GM13976 (cell line): Measurements from ENCODE around the gene NUAK2.
A peak's percentile ranks its signal among the peaks of the same experiment; 100 is the strongest.

Experiments used
- DNase-seq: peaks from one replicate; pipeline ENCODE4 v3.0.0; 2012; ENCODE audit warnings: low spot score
- in situ Hi-C: fragments of 300-500 bp; cut with MboI; formaldehyde crosslinking; loops from one replicate; pipeline ENCODE4 v1.12.0; 2022; ENCODE audit warnings: low sequenced_read_pairs, mixed read lengths, inconsistent platforms; ENCODE audit not compliant: unreplicated experiment
- TF ChIP-seq, protein P1 (sequence below): IDR thresholded peaks from 2 replicates; pipeline ENCODE4 v1.5.1; 2012; ENCODE audit warnings: borderline replicate concordance, mild to moderate bottlenecking; ENCODE audit not compliant: insufficient read depth; ENCODE audit errors: extremely low read depth, missing control alignments, control extremely low read depth

The NUAK2 gene

DNA sequence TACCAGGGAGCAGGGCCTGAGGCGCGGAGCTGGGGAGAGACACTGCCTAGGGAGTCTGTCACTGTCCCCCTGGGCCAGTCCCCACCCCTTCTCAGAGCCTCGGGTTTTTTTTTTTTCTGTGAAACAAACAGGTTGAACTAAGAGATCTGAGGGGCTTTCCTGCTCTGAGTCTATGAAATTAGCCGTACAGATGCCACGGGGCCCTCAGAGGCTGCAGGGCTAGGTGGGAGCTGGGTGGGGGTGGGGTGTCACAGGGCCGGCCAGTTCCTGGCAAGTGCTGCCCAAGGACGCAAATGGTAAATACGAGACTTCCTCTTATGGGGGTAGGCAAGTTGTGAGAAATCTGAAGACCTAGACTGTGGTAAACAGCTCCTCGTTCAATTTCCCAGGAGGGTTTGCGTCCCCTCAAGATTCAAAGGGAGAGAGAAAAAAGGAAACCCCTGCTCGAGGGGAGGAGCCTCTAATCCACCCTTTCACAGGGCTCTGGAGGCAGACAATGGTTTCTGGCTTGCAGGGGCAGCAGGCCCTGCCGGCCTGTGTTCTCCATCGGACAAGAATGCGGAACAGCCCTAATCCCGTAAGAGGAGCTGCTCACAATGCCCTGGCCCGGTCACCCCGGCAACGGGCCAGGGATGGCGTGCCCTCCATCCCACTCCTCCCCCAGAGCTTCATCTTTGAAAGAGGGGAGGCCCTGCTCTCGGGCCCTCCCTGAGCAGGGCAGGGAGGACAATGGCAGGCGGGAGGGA lies 7.8 kb downstream of the NUAK2 start:
- TF ChIP-seq, protein P1, sequence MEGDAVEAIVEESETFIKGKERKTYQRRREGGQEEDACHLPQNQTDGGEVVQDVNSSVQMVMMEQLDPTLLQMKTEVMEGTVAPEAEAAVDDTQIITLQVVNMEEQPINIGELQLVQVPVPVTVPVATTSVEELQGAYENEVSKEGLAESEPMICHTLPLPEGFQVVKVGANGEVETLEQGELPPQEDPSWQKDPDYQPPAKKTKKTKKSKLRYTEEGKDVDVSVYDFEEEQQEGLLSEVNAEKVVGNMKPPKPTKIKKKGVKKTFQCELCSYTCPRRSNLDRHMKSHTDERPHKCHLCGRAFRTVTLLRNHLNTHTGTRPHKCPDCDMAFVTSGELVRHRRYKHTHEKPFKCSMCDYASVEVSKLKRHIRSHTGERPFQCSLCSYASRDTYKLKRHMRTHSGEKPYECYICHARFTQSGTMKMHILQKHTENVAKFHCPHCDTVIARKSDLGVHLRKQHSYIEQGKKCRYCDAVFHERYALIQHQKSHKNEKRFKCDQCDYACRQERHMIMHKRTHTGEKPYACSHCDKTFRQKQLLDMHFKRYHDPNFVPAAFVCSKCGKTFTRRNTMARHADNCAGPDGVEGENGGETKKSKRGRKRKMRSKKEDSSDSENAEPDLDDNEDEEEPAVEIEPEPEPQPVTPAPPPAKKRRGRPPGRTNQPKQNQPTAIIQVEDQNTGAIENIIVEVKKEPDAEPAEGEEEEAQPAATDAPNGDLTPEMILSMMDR: no peak
- in situ Hi-C loops: no loop called here
- DNase-seq: peak; percentile 73

DNA sequence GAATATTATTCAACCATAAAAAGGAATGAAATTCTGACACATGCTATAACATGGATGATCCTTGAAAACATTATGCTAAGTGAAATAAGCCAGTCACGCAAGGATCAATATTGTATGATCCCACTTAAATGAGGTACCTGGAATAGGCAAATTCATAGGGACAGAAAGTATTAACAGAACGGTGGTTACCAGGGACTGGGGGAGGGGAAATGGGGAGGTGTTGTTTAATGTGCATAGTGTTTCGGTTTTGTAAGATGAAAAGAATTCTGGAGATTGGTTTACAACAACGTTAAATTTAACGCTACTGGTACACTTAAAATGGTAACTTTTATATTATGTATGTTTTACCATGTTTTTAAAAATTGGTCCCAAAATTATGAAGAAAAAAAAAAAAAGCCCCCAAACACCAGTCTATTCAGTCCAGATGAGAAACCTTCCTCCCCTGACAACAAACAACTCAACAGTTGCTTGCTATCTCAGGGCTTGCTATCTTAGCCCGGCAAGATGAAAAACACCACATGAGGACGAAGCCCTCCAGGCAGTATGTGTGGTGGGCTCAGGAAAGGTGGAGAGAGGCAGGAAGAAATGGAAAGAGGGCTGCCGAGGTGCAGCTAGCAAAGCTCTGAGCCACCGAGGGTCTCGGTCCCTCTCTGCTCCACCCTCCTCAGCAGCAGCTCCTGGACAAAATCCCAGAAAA lies 8.5 kb downstream of the NUAK2 start:
- TF ChIP-seq, protein P1: no peak
- in situ Hi-C loops: no loop called here
- DNase-seq: no peak

DNA sequence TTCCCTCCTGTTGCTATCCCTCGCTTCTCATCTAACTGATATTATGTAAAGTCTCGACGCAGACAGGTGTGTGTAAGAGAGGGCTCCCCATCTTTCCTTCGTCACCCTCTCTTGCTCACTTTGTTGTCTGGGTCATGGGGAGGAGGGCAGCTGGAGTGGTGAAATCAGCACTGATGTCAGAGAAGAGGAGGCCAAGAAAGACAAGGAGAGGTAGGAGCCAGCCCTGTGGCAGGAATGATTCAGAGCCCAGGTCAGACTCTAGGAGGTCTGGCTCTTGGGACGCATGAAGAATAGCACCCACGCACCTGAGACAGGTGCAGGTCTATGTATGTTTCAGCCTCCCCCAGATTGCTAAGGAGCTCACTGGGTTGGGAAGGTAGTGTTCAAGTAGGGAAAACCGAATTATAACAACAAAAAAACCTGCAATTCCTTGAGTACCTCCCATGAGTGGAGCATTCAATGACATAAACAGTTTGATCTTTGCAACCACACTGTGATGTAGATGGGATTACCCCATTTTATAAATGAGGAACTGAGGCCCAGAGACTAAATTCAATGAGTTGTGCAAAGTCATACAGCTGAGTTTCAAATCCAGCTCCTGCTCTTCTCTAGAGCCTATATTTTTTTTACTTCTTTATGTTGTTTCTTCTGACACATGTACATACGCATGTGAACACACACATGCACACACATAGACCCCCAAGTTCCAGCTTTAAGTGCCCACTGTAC lies 10.4 kb downstream of the NUAK2 start:
- TF ChIP-seq, protein P1: no peak
- in situ Hi-C loops: no loop called here
- DNase-seq: peak; percentile 60

DNA sequence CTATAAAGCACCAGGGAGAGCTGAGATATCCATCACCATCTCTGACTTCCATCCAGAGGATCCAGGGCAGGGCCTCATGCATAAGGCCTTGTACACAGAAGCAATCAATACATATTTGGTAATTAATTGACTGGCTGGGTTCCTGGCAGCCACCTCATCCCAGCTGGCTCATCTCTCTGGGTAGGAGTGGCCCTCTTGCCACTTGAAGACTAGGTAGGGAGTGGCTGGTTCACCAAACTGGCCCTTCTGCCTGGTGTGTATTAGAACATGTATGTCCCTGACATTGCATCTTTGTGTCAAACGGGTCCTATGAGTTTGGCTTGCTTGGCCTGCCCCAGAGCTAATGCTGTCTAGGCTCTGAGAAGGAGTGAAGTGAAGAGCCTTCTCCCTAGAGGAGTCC lies 11.8 kb downstream of the NUAK2 start:
- in situ Hi-C loops: no loop called here

DNA sequence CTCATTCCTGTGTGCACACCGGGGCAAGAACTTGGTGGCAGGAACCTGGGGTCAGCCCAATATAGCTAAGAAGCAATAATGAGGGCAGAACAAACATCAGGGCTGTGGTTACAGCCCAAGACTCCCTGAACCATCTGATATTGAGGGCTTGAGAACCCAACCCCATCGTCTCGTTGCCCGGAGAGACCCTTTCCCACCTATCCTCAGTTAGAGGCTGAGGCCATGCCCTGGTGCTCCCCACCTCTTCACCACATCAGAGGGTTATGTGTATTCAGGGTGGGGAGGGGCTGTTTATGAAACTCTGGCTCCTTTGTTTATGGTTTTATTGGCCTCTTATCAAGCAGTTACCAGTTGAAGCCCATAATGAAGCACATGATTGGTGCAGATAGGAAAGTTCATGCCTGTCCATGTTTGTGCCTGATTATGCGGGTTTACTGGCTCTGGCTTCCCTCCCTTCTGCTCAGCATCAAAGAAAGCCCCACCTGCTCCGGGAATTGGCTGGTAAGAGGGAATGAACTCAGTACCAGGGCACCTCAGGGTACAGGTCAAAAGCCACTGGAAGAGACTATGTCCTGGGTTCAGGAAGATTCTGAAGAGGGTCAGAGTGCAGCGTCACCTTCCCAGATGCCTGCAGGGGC lies 14.5 kb downstream of the NUAK2 start:
- TF ChIP-seq, protein P1: no peak
- in situ Hi-C loops: no loop called here
- DNase-seq: no peak

More for the DNA sequence above, 11.8 kb downstream of the NUAK2 start:
- TF ChIP-seq, protein P1: no peak
- DNase-seq: no peak

DNA sequence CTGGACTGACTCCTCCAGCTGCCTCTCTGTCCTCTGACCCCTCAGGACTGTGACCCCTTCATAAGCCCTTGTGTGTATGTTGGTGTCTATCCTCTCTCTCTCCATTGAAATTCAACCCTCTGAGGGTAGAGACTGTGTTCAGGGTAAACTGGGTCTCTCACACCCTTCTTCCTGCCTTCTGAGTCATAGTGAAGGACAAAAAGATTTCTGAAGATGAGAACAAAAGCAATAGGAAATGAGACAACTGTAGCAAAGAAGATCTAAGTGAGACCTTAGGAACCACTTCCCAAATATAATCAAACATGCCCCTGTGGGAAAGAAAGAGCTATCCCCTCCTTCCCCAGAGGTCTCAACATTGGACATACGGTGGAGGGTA lies 16.9 kb downstream of the NUAK2 start:
- no peak for DNase-seq
- in situ Hi-C loops: no loop called here
- TF ChIP-seq, protein P1: no peak
